Stromal cell of bone marrow (primary cell): ENCODE measurements around the gene B4GALT3.

Experiments used
- DNase-seq: peaks from one replicate; pipeline ENCODE4 v3.0.0-alpha.2; 2012; ENCODE audit warnings: low read depth

Gene B4GALT3

GRCh38 chr1:161128591-161129420 lies 48.5 kb downstream of the B4GALT3 start:
- no peak for DNase-seq

- no peak for DNase-seq
Measured at GRCh38 chr1:161127649-161128048, 49.7 kb downstream of the B4GALT3 start.

GRCh38 chr1:161122967-161123366 lies 54.3 kb downstream of the B4GALT3 start:
- no peak for DNase-seq

- DNase-seq, result no peak
Measured at GRCh38 chr1:161121834-161122233, 55.5 kb downstream of the B4GALT3 start.
